ENCODE measurements around the gene ST7. TPM values are rescaled to one million over a fixed set of nuclear protein-coding genes. Genes with fewer than 3 reads are reported as not detected.

Gene ST7
- total and polyA plus RNA-seq, 7 donors = 6.0 to 12.5 (median 7.3) TPM

- H3K4me3 ChIP-seq = peak overlapping the region; percentile 49
Measured at GRCh38 chr7:117072620-117073118, 119.4 kb downstream of the ST7 start.

GRCh38 chr7:117074378-117074777, 121.1 kb downstream of the ST7 start:
- H3K4me3 ChIP-seq = no peak overlapping the region
- no peaks in the 10 kb centered on the region for H3K36me3 ChIP-seq (ENCODE audit: insufficient read depth in 1 of 2, low read depth in 1 of 2)
- no peaks in the 10 kb centered on the region for H3K9me3 ChIP-seq
- WGBS, 3 donors = 97% methylated on average over 4 of the region's 4 CpGs
- TF ChIP-seq, protein P1, sequence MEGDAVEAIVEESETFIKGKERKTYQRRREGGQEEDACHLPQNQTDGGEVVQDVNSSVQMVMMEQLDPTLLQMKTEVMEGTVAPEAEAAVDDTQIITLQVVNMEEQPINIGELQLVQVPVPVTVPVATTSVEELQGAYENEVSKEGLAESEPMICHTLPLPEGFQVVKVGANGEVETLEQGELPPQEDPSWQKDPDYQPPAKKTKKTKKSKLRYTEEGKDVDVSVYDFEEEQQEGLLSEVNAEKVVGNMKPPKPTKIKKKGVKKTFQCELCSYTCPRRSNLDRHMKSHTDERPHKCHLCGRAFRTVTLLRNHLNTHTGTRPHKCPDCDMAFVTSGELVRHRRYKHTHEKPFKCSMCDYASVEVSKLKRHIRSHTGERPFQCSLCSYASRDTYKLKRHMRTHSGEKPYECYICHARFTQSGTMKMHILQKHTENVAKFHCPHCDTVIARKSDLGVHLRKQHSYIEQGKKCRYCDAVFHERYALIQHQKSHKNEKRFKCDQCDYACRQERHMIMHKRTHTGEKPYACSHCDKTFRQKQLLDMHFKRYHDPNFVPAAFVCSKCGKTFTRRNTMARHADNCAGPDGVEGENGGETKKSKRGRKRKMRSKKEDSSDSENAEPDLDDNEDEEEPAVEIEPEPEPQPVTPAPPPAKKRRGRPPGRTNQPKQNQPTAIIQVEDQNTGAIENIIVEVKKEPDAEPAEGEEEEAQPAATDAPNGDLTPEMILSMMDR (IDR thresholded peaks at IDR 0.05) = no peak
- no peak for DNase-seq
- no peaks in the 10 kb centered on the region for H3K27me3 ChIP-seq (ENCODE audit: insufficient read depth in 3 of 3, low read length in 2 of 3)
- H3K27ac ChIP-seq = no peak overlapping the region
- intact Hi-C loops (cut with DNase I) = no loop called here
- no peak for ATAC-seq
- H3K4me1 ChIP-seq = peaks cover 46% of the 10 kb centered on the region

More at GRCh38 chr7:117072620-117073118, 119.4 kb downstream of the ST7 start:
- Histone ChIP-seq H3K27ac (peak overlapping the region; percentile 79), H3K9me3 (no peaks in the 10 kb centered on the region), H3K36me3 (ENCODE audit: insufficient read depth in 1 of 2, low read depth in 1 of 2) (no peaks in the 10 kb centered on the region), H3K4me1 (peaks cover 57% of the 10 kb centered on the region), H3K27me3 (ENCODE audit: insufficient read depth in 3 of 3, low read length in 2 of 3) (no peaks in the 10 kb centered on the region)
- ATAC-seq (peak; percentile 72 to 88 (median 82)), DNase-seq (peak; percentile 51 to 74)
- intact Hi-C loops (cut with DNase I) = no loop called here
- TF ChIP-seq, protein P1 (IDR thresholded peaks at IDR 0.05) = no peak
- WGBS, 3 donors = 6 to 24% (median 11%) methylated on average over 7 of the region's 7 CpGs

- DNase-seq = no peak
- intact Hi-C loops (cut with DNase I) = loop anchor here in 1 of 2 donors (5.0 kb wide), 1 partner anchor 36 kb away; no protein-coding TSS in a partner anchor
- Histone ChIP-seq H3K9me3 (no peaks in the 10 kb centered on the region), H3K27ac (peak overlapping the region; percentile 58), H3K4me1 (peaks cover 38% of the 10 kb centered on the region), H3K27me3 (ENCODE audit: insufficient read depth in 3 of 3, low read length in 2 of 3) (no peaks in the 10 kb centered on the region), H3K36me3 (ENCODE audit: insufficient read depth in 1 of 2, low read depth in 1 of 2) (no peaks in the 10 kb centered on the region), H3K4me3 (no peak overlapping the region)
- TF ChIP-seq, protein P1 (IDR thresholded peaks at IDR 0.05) = no peak
- 91 to 100% (median 93%) methylated on average over 2 of the region's 2 CpGs for WGBS, 3 donors
- ATAC-seq = no peak
Measured at GRCh38 chr7:117075934-117076333, 122.6 kb downstream of the ST7 start.

- no peak for DNase-seq
- peaks cover 37% of the 10 kb centered on the region for H3K4me1 ChIP-seq
- H3K27ac ChIP-seq = peak overlapping the region; percentile 58
- ATAC-seq = peak; percentile 20 to 57 (median 34)
- H3K9me3 ChIP-seq = no peaks in the 10 kb centered on the region
- H3K27me3 ChIP-seq (ENCODE audit: insufficient read depth in 3 of 3, low read length in 2 of 3) = no peaks in the 10 kb centered on the region
- TF ChIP-seq, protein P1 (IDR thresholded peaks at IDR 0.05) = no peak
- WGBS, 3 donors = 52 to 73% (median 54%) methylated on average over 7 of the region's 7 CpGs
- H3K36me3 ChIP-seq (ENCODE audit: insufficient read depth in 1 of 2, low read depth in 1 of 2) = no peaks in the 10 kb centered on the region
- intact Hi-C loops (cut with DNase I) = loop anchor here in 1 of 2 donors (5.0 kb wide), 1 partner anchor 36 kb away; no protein-coding TSS in a partner anchor
- no peak overlapping the region for H3K4me3 ChIP-seq
Measured at GRCh38 chr7:117076426-117076943, 123.2 kb downstream of the ST7 start.
